ENCODE results near the gene FAM53C. TPM values are rescaled to one million over a fixed set of nuclear protein-coding genes. Genes with fewer than 3 reads are reported as not detected.

The FAM53C gene
- total RNA-seq, 1 donor from 2014 or later: 27.0 TPM

DNA sequence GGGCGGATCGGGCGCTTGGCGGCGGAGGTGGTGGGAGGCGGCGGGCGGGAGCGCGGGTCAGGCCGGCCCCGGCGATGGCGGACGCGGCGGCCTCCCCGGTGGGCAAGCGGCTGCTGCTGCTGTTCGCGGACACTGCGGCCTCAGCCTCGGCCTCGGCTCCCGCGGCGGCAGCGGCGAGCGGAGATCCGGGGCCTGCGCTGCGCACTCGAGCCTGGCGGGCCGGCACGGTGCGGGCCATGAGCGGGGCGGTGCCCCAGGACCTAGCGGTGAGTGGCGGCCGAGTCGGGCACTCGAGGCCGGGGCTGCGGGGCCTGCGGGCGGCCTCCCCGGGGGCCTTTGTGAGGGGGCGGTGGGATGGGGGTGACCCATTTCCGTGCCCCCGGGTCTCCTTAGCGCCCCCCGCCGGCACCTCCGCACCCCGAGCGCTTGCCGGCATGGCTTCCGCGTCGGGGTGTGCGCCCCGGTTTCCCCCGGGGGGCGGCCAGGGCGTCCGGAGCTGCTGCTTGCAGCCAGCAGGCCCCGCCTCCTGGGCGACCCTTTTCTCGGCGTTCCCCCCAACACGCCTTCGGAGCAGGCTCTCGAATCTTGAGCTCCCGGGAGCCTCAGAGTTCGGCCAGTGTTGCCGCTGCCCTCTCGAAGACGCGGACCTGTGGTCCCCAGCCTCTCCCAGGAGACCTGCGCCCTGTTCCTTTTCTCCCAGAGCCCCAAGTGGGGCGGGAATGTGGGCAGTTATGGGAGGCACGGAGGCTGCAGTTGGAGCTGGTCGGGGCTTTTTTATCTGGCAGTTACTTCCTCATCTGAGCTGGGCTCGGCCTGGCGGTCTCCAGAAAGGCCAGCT, 14.9 kb downstream of the FAM53C start:
- peaks cover 9% of the 10 kb centered on the region for H3K36me3 Mint-ChIP-seq (ENCODE audit: low read depth)
- peak overlapping the region; percentile 97 for H3K27ac Mint-ChIP-seq
- DNase-seq (ENCODE audit: low spot score): peak; percentile 71
- peak overlapping the region; percentile 100 for H3K4me3 Mint-ChIP-seq
- H3K27me3 Mint-ChIP-seq (ENCODE audit: insufficient read depth): peaks cover 3% of the 10 kb centered on the region
- intact Hi-C loops (cut with micrococcal nuclease): loop anchor here (1.0 to 10.0 kb wide), 9 partner anchors 15 to 1212 kb away; partner anchors contain the start of genes CDC23, CDC25C, ETF1 and FAM13B
- peaks cover 7% of the 10 kb centered on the region for H3K9me3 Mint-ChIP-seq
- H3K4me1 Mint-ChIP-seq (ENCODE audit: low read depth): peaks cover 51% of the 10 kb centered on the region

DNA sequence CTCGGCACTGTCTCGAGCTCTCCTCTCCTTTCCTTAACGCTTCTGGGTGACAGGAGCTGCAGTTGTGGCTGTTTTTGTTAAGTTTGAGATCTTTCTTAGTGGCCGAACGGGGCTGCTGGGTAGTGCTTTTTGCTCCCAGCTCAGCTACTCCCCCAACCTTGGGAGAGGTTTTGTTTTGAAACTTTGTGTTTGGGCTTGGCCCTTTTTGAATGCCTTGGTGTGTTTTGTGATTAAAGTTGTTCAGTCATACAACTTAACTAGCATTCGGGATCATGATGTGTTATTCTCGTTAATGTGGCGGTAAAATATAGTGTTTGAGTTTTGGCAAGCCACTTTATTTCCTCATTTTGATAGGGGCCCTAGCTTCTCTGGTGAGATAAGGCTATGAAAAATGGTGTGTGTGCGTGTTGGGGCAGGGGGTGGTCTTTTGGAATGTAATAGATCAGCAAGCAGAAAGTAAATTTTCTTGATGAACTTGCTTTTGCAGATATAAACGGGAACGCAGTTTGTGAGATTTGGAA, 15.6 kb downstream of the FAM53C start:
- Mint-ChIP-seq H3K27me3 (ENCODE audit: insufficient read depth) (peaks cover 3% of the 10 kb centered on the region), H3K4me1 (ENCODE audit: low read depth) (peaks cover 51% of the 10 kb centered on the region), H3K4me3 (peak overlapping the region; percentile 100), H3K27ac (peak overlapping the region; percentile 97), H3K36me3 (ENCODE audit: low read depth) (peaks cover 9% of the 10 kb centered on the region), H3K9me3 (peaks cover 7% of the 10 kb centered on the region)
- intact Hi-C loops (cut with micrococcal nuclease): loop anchor here (5.0 to 10.0 kb wide), 3 partner anchors 321 to 1211 kb away; partner anchors contain the start of genes FAM13B, HNRNPA0 and UBE2D2
- DNase-seq (ENCODE audit: low spot score): no peak

GRCh38 chr5:138354387-138354786, 16.3 kb downstream of the FAM53C start:
- DNase-seq (ENCODE audit: low spot score): no peak
- Mint-ChIP-seq H3K36me3 (ENCODE audit: low read depth) (peaks cover 9% of the 10 kb centered on the region), H3K9me3 (peaks cover 7% of the 10 kb centered on the region), H3K27me3 (ENCODE audit: insufficient read depth) (peaks cover 3% of the 10 kb centered on the region), H3K4me3 (peak overlapping the region; percentile 100), H3K4me1 (ENCODE audit: low read depth) (peaks cover 51% of the 10 kb centered on the region), H3K27ac (peak overlapping the region; percentile 97)
- intact Hi-C loops (cut with micrococcal nuclease): loop anchor here (5.0 to 10.0 kb wide), 3 partner anchors 322 to 1210 kb away; partner anchors contain the start of genes FAM13B, HNRNPA0 and UBE2D2

GRCh38 chr5:138354926-138355378, 16.9 kb downstream of the FAM53C start:
- Mint-ChIP-seq H3K36me3 (ENCODE audit: low read depth) (peaks cover 10% of the 10 kb centered on the region), H3K4me1 (ENCODE audit: low read depth) (peaks cover 48% of the 10 kb centered on the region), H3K9me3 (peaks cover 7% of the 10 kb centered on the region), H3K27ac (peak overlapping the region; percentile 97), H3K27me3 (ENCODE audit: insufficient read depth) (peaks cover 3% of the 10 kb centered on the region), H3K4me3 (peak overlapping the region; percentile 100)
- peak; percentile 37 for DNase-seq (ENCODE audit: low spot score)
- intact Hi-C loops (cut with micrococcal nuclease): loop anchor here (5.0 to 10.0 kb wide), 3 partner anchors 323 to 1210 kb away; partner anchors contain the start of genes FAM13B, HNRNPA0 and UBE2D2

- no peaks in the 10 kb centered on the region for H3K27me3 Mint-ChIP-seq (ENCODE audit: insufficient read depth)
- H3K36me3 Mint-ChIP-seq (ENCODE audit: low read depth): peaks cover 7% of the 10 kb centered on the region
- no peak overlapping the region for H3K27ac Mint-ChIP-seq
- DNase-seq (ENCODE audit: low spot score): no peak
- no peaks in the 10 kb centered on the region for H3K9me3 Mint-ChIP-seq
- H3K4me3 Mint-ChIP-seq: no peak overlapping the region
- H3K4me1 Mint-ChIP-seq (ENCODE audit: low read depth): peaks cover 18% of the 10 kb centered on the region
- intact Hi-C loops (cut with micrococcal nuclease): loop anchor here (10.0 kb wide), 1 partner anchor 1205 kb away; the partner anchor contains the start of gene UBE2D2
Observed at GRCh38 chr5:138359621-138360020, 21.6 kb downstream of the FAM53C start.

DNA sequence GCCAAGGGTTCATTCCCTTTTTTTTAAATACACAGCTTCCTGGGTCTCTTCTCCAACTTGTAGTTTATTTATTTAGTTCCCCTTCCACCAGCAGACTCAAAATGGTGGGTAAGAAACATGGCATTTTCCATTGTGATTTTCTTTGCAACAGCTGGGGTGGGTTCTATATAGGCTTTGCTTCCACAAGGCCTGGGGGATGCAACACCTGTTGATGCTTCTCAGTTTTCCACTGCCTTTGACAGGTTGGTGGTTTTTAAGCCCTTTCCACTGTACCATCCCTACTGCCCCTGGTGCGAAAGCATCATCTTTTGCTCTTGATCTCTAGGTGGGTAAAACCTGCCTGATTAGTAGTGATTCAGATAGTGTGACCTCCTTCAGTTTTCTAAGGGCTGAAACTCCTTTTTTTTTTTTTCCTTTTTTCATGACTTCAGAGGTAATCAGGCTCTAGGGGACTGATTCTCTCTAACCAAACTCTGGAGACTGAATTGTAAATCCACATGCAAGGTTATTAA, 22.9 kb downstream of the FAM53C start:
- no peaks in the 10 kb centered on the region for H3K27me3 Mint-ChIP-seq (ENCODE audit: insufficient read depth)
- intact Hi-C loops (cut with micrococcal nuclease): no loop called here
- H3K4me1 Mint-ChIP-seq (ENCODE audit: low read depth): peaks cover 5% of the 10 kb centered on the region
- peaks cover 5% of the 10 kb centered on the region for H3K36me3 Mint-ChIP-seq (ENCODE audit: low read depth)
- no peak for DNase-seq (ENCODE audit: low spot score)
- H3K9me3 Mint-ChIP-seq: no peaks in the 10 kb centered on the region
- no peak overlapping the region for H3K4me3 Mint-ChIP-seq
- H3K27ac Mint-ChIP-seq: no peak overlapping the region

- peaks cover 7% of the 10 kb centered on the region for H3K36me3 Mint-ChIP-seq (ENCODE audit: low read depth)
- no peak overlapping the region for H3K4me3 Mint-ChIP-seq
- no peaks in the 10 kb centered on the region for H3K9me3 Mint-ChIP-seq
- no peak for DNase-seq (ENCODE audit: low spot score)
- H3K27me3 Mint-ChIP-seq (ENCODE audit: insufficient read depth): no peaks in the 10 kb centered on the region
- H3K4me1 Mint-ChIP-seq (ENCODE audit: low read depth): peaks cover 25% of the 10 kb centered on the region
- intact Hi-C loops (cut with micrococcal nuclease): no loop called here
- no peak overlapping the region for H3K27ac Mint-ChIP-seq
Observed at GRCh38 chr5:138364576-138364975, 26.5 kb downstream of the FAM53C start.

- no peak overlapping the region for H3K27ac Mint-ChIP-seq
- intact Hi-C loops (cut with micrococcal nuclease): no loop called here
- H3K27me3 Mint-ChIP-seq (ENCODE audit: insufficient read depth): no peaks in the 10 kb centered on the region
Observed at GRCh38 chr5:138366632-138367382, 28.7 kb downstream of the FAM53C start.

GRCh38 chr5:138369261-138369660, 31.2 kb downstream of the FAM53C start:
- Mint-ChIP-seq H3K27ac (no peak overlapping the region), H3K9me3 (no peaks in the 10 kb centered on the region)
- intact Hi-C loops (cut with micrococcal nuclease): no loop called here

More at GRCh38 chr5:138366632-138367382, 28.7 kb downstream of the FAM53C start:
- H3K4me3 Mint-ChIP-seq: no peak overlapping the region
- peaks cover 5% of the 10 kb centered on the region for H3K36me3 Mint-ChIP-seq (ENCODE audit: low read depth)
- DNase-seq (ENCODE audit: low spot score): no peak
- H3K9me3 Mint-ChIP-seq: no peaks in the 10 kb centered on the region
- H3K4me1 Mint-ChIP-seq (ENCODE audit: low read depth): peaks cover 28% of the 10 kb centered on the region

GRCh38 chr5:138369706-138370105, 31.6 kb downstream of the FAM53C start:
- intact Hi-C loops (cut with micrococcal nuclease): no loop called here
- Mint-ChIP-seq H3K4me3 (no peak overlapping the region), H3K36me3 (ENCODE audit: low read depth) (peaks cover 5% of the 10 kb centered on the region), H3K9me3 (no peaks in the 10 kb centered on the region), H3K27me3 (ENCODE audit: insufficient read depth) (no peaks in the 10 kb centered on the region), H3K27ac (no peak overlapping the region), H3K4me1 (ENCODE audit: low read depth) (peaks cover 28% of the 10 kb centered on the region)
- no peak for DNase-seq (ENCODE audit: low spot score)

More at GRCh38 chr5:138369261-138369660, 31.2 kb downstream of the FAM53C start:
- no peak for DNase-seq (ENCODE audit: low spot score)
- H3K36me3 Mint-ChIP-seq (ENCODE audit: low read depth): peaks cover 4% of the 10 kb centered on the region
- no peaks in the 10 kb centered on the region for H3K27me3 Mint-ChIP-seq (ENCODE audit: insufficient read depth)
- H3K4me1 Mint-ChIP-seq (ENCODE audit: low read depth): peaks cover 28% of the 10 kb centered on the region
- no peak overlapping the region for H3K4me3 Mint-ChIP-seq

- Mint-ChIP-seq H3K9me3 (no peaks in the 10 kb centered on the region), H3K36me3 (ENCODE audit: low read depth) (peaks cover 6% of the 10 kb centered on the region), H3K4me3 (no peak overlapping the region), H3K27me3 (ENCODE audit: insufficient read depth) (no peaks in the 10 kb centered on the region), H3K4me1 (ENCODE audit: low read depth) (peaks cover 28% of the 10 kb centered on the region), H3K27ac (no peak overlapping the region)
- intact Hi-C loops (cut with micrococcal nuclease): no loop called here
- no peak for DNase-seq (ENCODE audit: low spot score)
Observed at GRCh38 chr5:138370537-138370936, 32.5 kb downstream of the FAM53C start.

DNA sequence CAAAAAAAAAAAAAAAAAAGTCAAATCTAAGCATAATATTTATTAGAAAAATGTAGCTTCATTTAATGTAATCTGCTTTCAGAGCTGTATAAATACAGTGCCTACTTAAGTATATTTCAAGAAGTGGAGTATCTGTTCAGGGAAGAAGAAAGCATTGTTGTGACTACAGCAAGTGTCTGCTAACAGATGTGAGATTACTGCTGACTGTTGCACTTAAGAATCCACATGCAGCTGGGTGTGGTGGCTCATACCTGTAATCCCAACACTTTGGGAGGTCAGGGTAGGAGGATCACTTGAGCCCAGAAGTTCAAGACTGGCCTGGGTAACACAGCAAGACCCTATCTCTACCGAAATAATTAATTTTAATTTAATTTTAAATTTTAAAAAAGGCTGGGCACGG, 33.4 kb downstream of the FAM53C start:
- intact Hi-C loops (cut with micrococcal nuclease): no loop called here
- no peaks in the 10 kb centered on the region for H3K27me3 Mint-ChIP-seq (ENCODE audit: insufficient read depth)
- no peak overlapping the region for H3K27ac Mint-ChIP-seq
- H3K9me3 Mint-ChIP-seq: no peaks in the 10 kb centered on the region
- H3K36me3 Mint-ChIP-seq (ENCODE audit: low read depth): peaks cover 6% of the 10 kb centered on the region
- H3K4me1 Mint-ChIP-seq (ENCODE audit: low read depth): peaks cover 23% of the 10 kb centered on the region
- H3K4me3 Mint-ChIP-seq: no peak overlapping the region
- DNase-seq (ENCODE audit: low spot score): no peak

Data from activated T-helper 1 cell treated with anti-CD3 and anti-CD28 coated beads, Interleukin-12 subunit alpha, Interleukin-12 subunit beta, Interleukin-2, Interleukin-4 antibody, amounts not matched to agents 30 ng/mL and 10 ng/mL and 1 ng/mL, durations not matched to agents 14 hours and 24 hours and 36 hours (primary cell).